KMS-11 (cell line): ENCODE measurements around the gene ZNF385C.
A peak's percentile ranks its signal among the peaks of the same experiment; 100 is the strongest.

Experiments
- H2AFZ ChIP-seq: fragments of 200-600 bp; sonication (generic); 2 replicates; pipeline ENCODE4 v1.6.1; 2016; ENCODE audit warnings: antibody characterized with exemption, mixed run types, low read depth
- H3K27ac ChIP-seq: fragments of 200-600 bp; sonication (generic); 2 replicates; pipeline ENCODE4 v1.6.1; 2016; ENCODE audit warnings: mild to moderate bottlenecking, mixed run types
- H3K27me3 ChIP-seq: fragments of 200-600 bp; sonication (generic); 2 replicates; pipeline ENCODE4 v1.6.1; 2017; ENCODE audit warnings: mild to moderate bottlenecking, low read depth, mixed run types, moderate library complexity; ENCODE audit not compliant: insufficient read depth
- H3K36me3 ChIP-seq: fragments of 200-600 bp; sonication (generic); 2 replicates; pipeline ENCODE4 v1.6.1; 2017; ENCODE audit warnings: mild to moderate bottlenecking, mixed run types; ENCODE audit not compliant: insufficient read depth
- H3K4me1 ChIP-seq: fragments of 200-600 bp; sonication (generic); 2 replicates; pipeline ENCODE4 v1.6.1; 2016; ENCODE audit warnings: mild to moderate bottlenecking, low read depth, mixed run types; ENCODE audit not compliant: poor library complexity, severe bottlenecking
- H3K4me2 ChIP-seq: fragments of 200-600 bp; sonication (generic); 2 replicates; pipeline ENCODE4 v1.7.0; 2016; ENCODE audit warnings: mild to moderate bottlenecking, mixed run types
- H3K4me3 ChIP-seq: fragments of 200-600 bp; sonication (generic); IDR thresholded peaks from 2 replicates; pipeline ENCODE4 v1.6.1; 2017; ENCODE audit warnings: low read depth, low read length, mixed read lengths; ENCODE audit not compliant: insufficient read depth
- H3K79me2 ChIP-seq: fragments of 200-600 bp; sonication (generic); 2 replicates; pipeline ENCODE4 v1.6.1; 2016; ENCODE audit warnings: low read depth, mixed run types; ENCODE audit not compliant: insufficient read depth
- H3K9ac ChIP-seq: fragments of 200-600 bp; sonication (generic); 2 replicates; pipeline ENCODE4 v1.6.1; 2016; ENCODE audit warnings: mild to moderate bottlenecking, mixed run types
- H4K20me1 ChIP-seq: fragments of 200-600 bp; sonication (generic); 2 replicates; pipeline ENCODE4 v1.6.1; 2016; ENCODE audit warnings: mild to moderate bottlenecking, mixed run types; ENCODE audit not compliant: insufficient read depth
- CTCF ChIP-seq: fragments of 200-600 bp; sonication (generic); conservative IDR thresholded peaks from 2 replicates; pipeline ENCODE4 v1.6.1; 2017; ENCODE audit warnings: low read depth, mild to moderate bottlenecking, antibody characterized with exemption, low read length, moderate library complexity, mixed read lengths

The ZNF385C gene

GRCh38 chr17:42135664-42136653 is 37.7 kb upstream of the ZNF385C start:
- Histone ChIP-seq H3K79me2 (peaks cover 76% of the 10 kb centered on the region), H3K9ac (no peak overlapping the region), H3K4me3 (no peak overlapping the region), H3K27ac (no peak overlapping the region), H3K36me3 (no peaks in the 10 kb centered on the region), H2AFZ (no peak overlapping the region), H3K4me1 (peaks cover 67% of the 10 kb centered on the region), H4K20me1 (peaks cover 19% of the 10 kb centered on the region; the same call in 1 of the 2 replicates), H3K27me3 (no peaks in the 10 kb centered on the region), H3K4me2 (peak overlapping the region; percentile 4; the same call in 1 of the 2 replicates)
- no peak for TF ChIP-seq CTCF

GRCh38 chr17:42135151-42135550 is 36.9 kb upstream of the ZNF385C start:
- Histone ChIP-seq H3K27me3 (no peaks in the 10 kb centered on the region), H3K9ac (no peak overlapping the region), H3K36me3 (no peaks in the 10 kb centered on the region), H3K27ac (no peak overlapping the region; the same call in 1 of the 2 replicates), H2AFZ (no peak overlapping the region), H3K4me1 (peaks cover 76% of the 10 kb centered on the region), H3K79me2 (peaks cover 74% of the 10 kb centered on the region), H4K20me1 (peaks cover 19% of the 10 kb centered on the region; the same call in 1 of the 2 replicates), H3K4me3 (no peak overlapping the region), H3K4me2 (peak overlapping the region; percentile 4; the same call in 1 of the 2 replicates)
- no peak for TF ChIP-seq CTCF

- H3K4me3 ChIP-seq: no peak overlapping the region
- H3K9ac ChIP-seq: no peak overlapping the region
- peaks cover 89% of the 10 kb centered on the region for H3K4me1 ChIP-seq
- TF ChIP-seq CTCF: no peak
- peak overlapping the region; percentile 54 for H3K27ac ChIP-seq
- peak overlapping the region; percentile 70 for H3K4me2 ChIP-seq
- no peaks in the 10 kb centered on the region for H3K27me3 ChIP-seq
- H3K79me2 ChIP-seq: peaks cover 60% of the 10 kb centered on the region
- H4K20me1 ChIP-seq: peaks cover 14% of the 10 kb centered on the region; the same call in 1 of the 2 replicates
- no peaks in the 10 kb centered on the region; the same call in 1 of the 2 replicates for H3K36me3 ChIP-seq
- H2AFZ ChIP-seq: no peak overlapping the region
Measured at GRCh38 chr17:42133461-42134041, 35.3 kb upstream of the ZNF385C start.

- Histone ChIP-seq H3K36me3 (no peaks in the 10 kb centered on the region; the same call in 1 of the 2 replicates), H3K9ac (no peak overlapping the region; the same call in 1 of the 2 replicates), H4K20me1 (peaks cover 11% of the 10 kb centered on the region; the same call in 1 of the 2 replicates), H3K4me1 (peaks cover 92% of the 10 kb centered on the region), H3K4me3 (no peak overlapping the region), H3K79me2 (peaks cover 54% of the 10 kb centered on the region), H3K27me3 (no peaks in the 10 kb centered on the region), H2AFZ (no peak overlapping the region), H3K4me2 (peak overlapping the region; percentile 70), H3K27ac (peak overlapping the region; percentile 54)
- TF ChIP-seq CTCF: no peak
Measured at GRCh38 chr17:42132941-42133340, 34.7 kb upstream of the ZNF385C start.
